ENCODE data around the gene AOC2. TPM values are rescaled to one million over a fixed set of nuclear protein-coding genes. Genes with fewer than 3 reads are reported as not detected.
A peak's percentile ranks its signal among the peaks of the same experiment; 100 is the strongest.

Gene AOC2
- total and polyA plus RNA-seq, 2 of the 13 experiments (the other 11 are each of a cell fraction or from before 2014, with no cell fraction given), result 1.2 to 3.3 TPM

DNA sequence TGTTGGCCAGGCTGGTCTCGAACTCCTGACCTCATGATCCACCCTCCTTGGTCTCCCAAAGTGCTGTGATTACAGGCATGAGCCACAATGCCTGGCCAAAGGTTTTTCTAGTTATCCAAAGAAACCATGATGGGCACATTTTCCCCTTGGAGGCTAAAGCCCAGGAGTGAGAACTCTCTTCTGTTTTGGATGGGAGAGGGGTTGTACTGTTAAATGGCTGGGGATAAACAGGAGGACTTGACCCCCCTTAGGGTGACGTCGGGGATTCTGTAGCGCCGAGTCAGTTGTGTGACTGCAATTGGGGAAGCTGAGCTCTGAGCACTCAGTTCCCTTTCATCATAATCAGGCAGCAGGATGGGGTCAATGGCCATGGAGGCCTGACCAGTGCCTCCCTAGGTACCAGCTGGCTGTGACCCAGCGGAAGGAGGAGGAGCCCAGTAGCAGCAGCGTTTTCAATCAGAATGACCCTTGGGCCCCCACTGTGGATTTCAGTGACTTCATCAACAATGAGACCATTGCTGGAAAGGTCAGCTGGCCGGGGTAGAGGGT lies 10.7 kb downstream of the AOC2 start (continued):
- no peak for TF ChIP-seq POLR2AphosphoS2 (IDR thresholded peaks at IDR 0.05; ENCODE audit: low read depth, low read length)
- TF ChIP-seq ZBTB7B (CRISPR knock-in tag; IDR thresholded peaks at IDR 0.05), result peak; percentile 87
- no peak for TF ChIP-seq ZNF615 (CRISPR knock-in tag; IDR thresholded peaks at IDR 0.05; ENCODE audit: borderline replicate concordance)
- TF ChIP-seq, protein P1, sequence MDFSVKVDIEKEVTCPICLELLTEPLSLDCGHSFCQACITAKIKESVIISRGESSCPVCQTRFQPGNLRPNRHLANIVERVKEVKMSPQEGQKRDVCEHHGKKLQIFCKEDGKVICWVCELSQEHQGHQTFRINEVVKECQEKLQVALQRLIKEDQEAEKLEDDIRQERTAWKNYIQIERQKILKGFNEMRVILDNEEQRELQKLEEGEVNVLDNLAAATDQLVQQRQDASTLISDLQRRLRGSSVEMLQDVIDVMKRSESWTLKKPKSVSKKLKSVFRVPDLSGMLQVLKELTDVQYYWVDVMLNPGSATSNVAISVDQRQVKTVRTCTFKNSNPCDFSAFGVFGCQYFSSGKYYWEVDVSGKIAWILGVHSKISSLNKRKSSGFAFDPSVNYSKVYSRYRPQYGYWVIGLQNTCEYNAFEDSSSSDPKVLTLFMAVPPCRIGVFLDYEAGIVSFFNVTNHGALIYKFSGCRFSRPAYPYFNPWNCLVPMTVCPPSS (IDR thresholded peaks at IDR 0.05), result no peak
- no peak for TF ChIP-seq U2AF1 (optimal IDR thresholded peaks at IDR 0.05; ENCODE audit: low read depth, low read length)
- TF ChIP-seq, protein P2, sequence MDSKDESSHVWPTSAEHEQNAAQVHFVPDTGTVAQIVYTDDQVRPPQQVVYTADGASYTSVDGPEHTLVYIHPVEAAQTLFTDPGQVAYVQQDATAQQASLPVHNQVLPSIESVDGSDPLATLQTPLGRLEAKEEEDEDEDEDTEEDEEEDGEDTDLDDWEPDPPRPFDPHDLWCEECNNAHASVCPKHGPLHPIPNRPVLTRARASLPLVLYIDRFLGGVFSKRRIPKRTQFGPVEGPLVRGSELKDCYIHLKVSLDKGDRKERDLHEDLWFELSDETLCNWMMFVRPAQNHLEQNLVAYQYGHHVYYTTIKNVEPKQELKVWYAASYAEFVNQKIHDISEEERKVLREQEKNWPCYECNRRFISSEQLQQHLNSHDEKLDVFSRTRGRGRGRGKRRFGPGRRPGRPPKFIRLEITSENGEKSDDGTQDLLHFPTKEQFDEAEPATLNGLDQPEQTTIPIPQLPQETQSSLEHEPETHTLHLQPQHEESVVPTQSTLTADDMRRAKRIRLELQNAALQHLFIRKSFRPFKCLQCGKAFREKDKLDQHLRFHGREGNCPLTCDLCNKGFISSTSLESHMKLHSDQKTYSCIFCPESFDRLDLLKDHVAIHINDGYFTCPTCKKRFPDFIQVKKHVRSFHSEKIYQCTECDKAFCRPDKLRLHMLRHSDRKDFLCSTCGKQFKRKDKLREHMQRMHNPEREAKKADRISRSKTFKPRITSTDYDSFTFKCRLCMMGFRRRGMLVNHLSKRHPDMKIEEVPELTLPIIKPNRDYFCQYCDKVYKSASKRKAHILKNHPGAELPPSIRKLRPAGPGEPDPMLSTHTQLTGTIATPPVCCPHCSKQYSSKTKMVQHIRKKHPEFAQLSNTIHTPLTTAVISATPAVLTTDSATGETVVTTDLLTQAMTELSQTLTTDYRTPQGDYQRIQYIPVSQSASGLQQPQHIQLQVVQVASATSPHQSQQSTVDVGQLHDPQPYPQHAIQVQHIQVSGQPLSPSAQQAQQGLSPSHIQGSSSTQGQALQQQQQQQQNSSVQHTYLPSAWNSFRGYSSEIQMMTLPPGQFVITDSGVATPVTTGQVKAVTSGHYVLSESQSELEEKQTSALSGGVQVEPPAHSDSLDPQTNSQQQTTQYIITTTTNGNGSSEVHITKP (CRISPR knock-in tag; IDR thresholded peaks at IDR 0.05; ENCODE audit: low read depth), result no peak
- 0 out of 2 replicates have a peak, but pooled peaks have one; percentile 35 for TF ChIP-seq DMAP1 (CRISPR knock-in tag; IDR thresholded peaks at IDR 0.05)
- TF ChIP-seq, protein P3, sequence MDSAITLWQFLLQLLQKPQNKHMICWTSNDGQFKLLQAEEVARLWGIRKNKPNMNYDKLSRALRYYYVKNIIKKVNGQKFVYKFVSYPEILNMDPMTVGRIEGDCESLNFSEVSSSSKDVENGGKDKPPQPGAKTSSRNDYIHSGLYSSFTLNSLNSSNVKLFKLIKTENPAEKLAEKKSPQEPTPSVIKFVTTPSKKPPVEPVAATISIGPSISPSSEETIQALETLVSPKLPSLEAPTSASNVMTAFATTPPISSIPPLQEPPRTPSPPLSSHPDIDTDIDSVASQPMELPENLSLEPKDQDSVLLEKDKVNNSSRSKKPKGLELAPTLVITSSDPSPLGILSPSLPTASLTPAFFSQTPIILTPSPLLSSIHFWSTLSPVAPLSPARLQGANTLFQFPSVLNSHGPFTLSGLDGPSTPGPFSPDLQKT (CRISPR knock-in tag; IDR thresholded peaks at IDR 0.05; ENCODE audit: borderline replicate concordance), result no peak
- TF ChIP-seq ARNT2 (CRISPR knock-in tag; IDR thresholded peaks at IDR 0.05; ENCODE audit: low read depth), result peak; percentile 48; the same call in 1 of the 2 replicates
- TF ChIP-seq, protein P4, sequence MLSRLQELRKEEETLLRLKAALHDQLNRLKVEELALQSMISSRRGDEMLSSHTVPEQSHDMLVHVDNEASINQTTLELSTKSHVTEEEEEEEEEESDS (CRISPR knock-in tag; IDR thresholded peaks at IDR 0.05; ENCODE audit: borderline replicate concordance), result no peak
- peak; percentile 36; the same call in 1 of the 2 replicates for TF ChIP-seq ZNF724P (CRISPR knock-in tag; IDR thresholded peaks at IDR 0.05; ENCODE audit: borderline replicate concordance)
- TF ChIP-seq, protein P5, sequence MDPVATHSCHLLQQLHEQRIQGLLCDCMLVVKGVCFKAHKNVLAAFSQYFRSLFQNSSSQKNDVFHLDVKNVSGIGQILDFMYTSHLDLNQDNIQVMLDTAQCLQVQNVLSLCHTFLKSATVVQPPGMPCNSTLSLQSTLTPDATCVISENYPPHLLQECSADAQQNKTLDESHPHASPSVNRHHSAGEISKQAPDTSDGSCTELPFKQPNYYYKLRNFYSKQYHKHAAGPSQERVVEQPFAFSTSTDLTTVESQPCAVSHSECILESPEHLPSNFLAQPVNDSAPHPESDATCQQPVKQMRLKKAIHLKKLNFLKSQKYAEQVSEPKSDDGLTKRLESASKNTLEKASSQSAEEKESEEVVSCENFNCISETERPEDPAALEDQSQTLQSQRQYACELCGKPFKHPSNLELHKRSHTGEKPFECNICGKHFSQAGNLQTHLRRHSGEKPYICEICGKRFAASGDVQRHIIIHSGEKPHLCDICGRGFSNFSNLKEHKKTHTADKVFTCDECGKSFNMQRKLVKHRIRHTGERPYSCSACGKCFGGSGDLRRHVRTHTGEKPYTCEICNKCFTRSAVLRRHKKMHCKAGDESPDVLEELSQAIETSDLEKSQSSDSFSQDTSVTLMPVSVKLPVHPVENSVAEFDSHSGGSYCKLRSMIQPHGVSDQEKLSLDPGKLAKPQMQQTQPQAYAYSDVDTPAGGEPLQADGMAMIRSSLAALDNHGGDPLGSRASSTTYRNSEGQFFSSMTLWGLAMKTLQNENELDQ (CRISPR knock-in tag; IDR thresholded peaks at IDR 0.05; ENCODE audit: borderline replicate concordance), result no peak
- no peak for TF ChIP-seq ZFP36L2 (CRISPR knock-in tag; IDR thresholded peaks at IDR 0.05)
- peak; percentile 33; the same call in 1 of the 2 replicates for TF ChIP-seq ELF1 (CRISPR knock-in tag; IDR thresholded peaks at IDR 0.05)
- TF ChIP-seq, protein P6, sequence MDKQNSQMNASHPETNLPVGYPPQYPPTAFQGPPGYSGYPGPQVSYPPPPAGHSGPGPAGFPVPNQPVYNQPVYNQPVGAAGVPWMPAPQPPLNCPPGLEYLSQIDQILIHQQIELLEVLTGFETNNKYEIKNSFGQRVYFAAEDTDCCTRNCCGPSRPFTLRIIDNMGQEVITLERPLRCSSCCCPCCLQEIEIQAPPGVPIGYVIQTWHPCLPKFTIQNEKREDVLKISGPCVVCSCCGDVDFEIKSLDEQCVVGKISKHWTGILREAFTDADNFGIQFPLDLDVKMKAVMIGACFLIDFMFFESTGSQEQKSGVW (CRISPR knock-in tag; IDR thresholded peaks at IDR 0.05; ENCODE audit: borderline replicate concordance), result no peak
- TF ChIP-seq, protein P7, sequence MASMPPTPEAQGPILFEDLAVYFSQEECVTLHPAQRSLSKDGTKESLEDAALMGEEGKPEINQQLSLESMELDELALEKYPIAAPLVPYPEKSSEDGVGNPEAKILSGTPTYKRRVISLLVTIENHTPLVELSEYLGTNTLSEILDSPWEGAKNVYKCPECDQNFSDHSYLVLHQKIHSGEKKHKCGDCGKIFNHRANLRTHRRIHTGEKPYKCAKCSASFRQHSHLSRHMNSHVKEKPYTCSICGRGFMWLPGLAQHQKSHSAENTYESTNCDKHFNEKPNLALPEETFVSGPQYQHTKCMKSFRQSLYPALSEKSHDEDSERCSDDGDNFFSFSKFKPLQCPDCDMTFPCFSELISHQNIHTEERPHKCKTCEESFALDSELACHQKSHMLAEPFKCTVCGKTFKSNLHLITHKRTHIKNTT (CRISPR knock-in tag; IDR thresholded peaks at IDR 0.05), result no peak
- no peak for TF ChIP-seq AGO2 (optimal IDR thresholded peaks at IDR 0.05; ENCODE audit: low read depth, low read length)
- TF ChIP-seq RBM39 (IDR thresholded peaks at IDR 0.05; ENCODE audit: low read depth, low read length, poor library complexity, severe bottlenecking), result no peak
- TF ChIP-seq SP4 (CRISPR knock-in tag; IDR thresholded peaks at IDR 0.05), result no peak; the same call in 1 of the 2 replicates

All from HepG2 (cell line).